Natural killer cell (primary cell): Measurements from ENCODE around the gene TBCK. TPM values are rescaled to one million over a fixed set of nuclear protein-coding genes. Genes with fewer than 3 reads are reported as not detected.

Experiments
- ATAC-seq, 3 donors: fragments of 150-1000 bp in 2 of 3; fragments of 200-7000 bp in 1 of 3; cut with Tn5 transposase; 1 replicate in 1 of 3; 2 replicates in 2 of 3; pipeline ENCODE4 v1.10.0; 2021; ENCODE audit warnings: mild to moderate bottlenecking in 2 of 3, moderate library complexity in 2 of 3
- DNase-seq, 2 donors: peaks; one replicate each; pipeline versions ENCODE4 v3.0.0 to v3.0.0-alpha.2; 2013 to 2021; ENCODE audit warnings: mixed read lengths in 1 of 2
- H3K27ac ChIP-seq: one replicate; pipeline ENCODE4 v1.5.1; 2013; ENCODE audit warnings: mild to moderate bottlenecking, low read length
- H3K27me3 ChIP-seq: one replicate; pipeline ENCODE4 v1.6.1; 2013; ENCODE audit warnings: low read length; ENCODE audit not compliant: control insufficient read depth, insufficient read depth
- H3K36me3 ChIP-seq: one replicate; pipeline ENCODE4 v1.6.1; 2013; ENCODE audit warnings: low read length; ENCODE audit not compliant: control insufficient read depth, insufficient read depth
- H3K4me1 ChIP-seq: one replicate; pipeline ENCODE4 v1.6.1; 2013; ENCODE audit warnings: low read length; ENCODE audit not compliant: control insufficient read depth, insufficient read depth
- H3K4me3 ChIP-seq: one replicate; pipeline ENCODE4 v1.5.1; 2013; ENCODE audit warnings: low read length
- H3K9me3 ChIP-seq: one replicate; pipeline ENCODE4 v1.6.1; 2013; ENCODE audit warnings: low read length; ENCODE audit not compliant: control insufficient read depth, insufficient read depth
- H3K27ac Mint-ChIP-seq, 2 donors: one replicate each; pipeline ENCODE4 v1.8.0; 2022; ENCODE audit warnings: mild to moderate bottlenecking in 2 of 2, mixed read lengths in 2 of 2, moderate library complexity in 1 of 2
- H3K27me3 Mint-ChIP-seq, 2 donors: one replicate each; pipeline ENCODE4 v1.8.0; 2022; ENCODE audit warnings: low read depth in 2 of 2, mixed read lengths in 2 of 2
- H3K36me3 Mint-ChIP-seq: one replicate; pipeline ENCODE4 v1.8.0; 2022; ENCODE audit warnings: mixed read lengths
- H3K4me1 Mint-ChIP-seq, 2 donors: one replicate each; pipeline ENCODE4 v1.8.0; 2022; ENCODE audit warnings: mixed read lengths in 2 of 2
- H3K4me3 Mint-ChIP-seq: one replicate; pipeline ENCODE4 v1.8.0; 2022; ENCODE audit warnings: mild to moderate bottlenecking, moderate library complexity, mixed read lengths
- H3K9me3 Mint-ChIP-seq, 2 donors: one replicate each; pipeline ENCODE4 v1.8.0; 2022; ENCODE audit warnings: mixed read lengths in 2 of 2
- WGBS: methylation state at CpG from one replicate; pipeline ENCODE4 v1.1.7; 2013; ENCODE audit warnings: missing lambda C conversion rate; ENCODE audit not compliant: insufficient coverage; 5-methylcytosine and 5-hydroxymethylcytosine counted together
- intact Hi-C: fragments of 100-400 bp; cut with micrococcal nuclease; formaldehyde crosslinking; loops from one replicate; pipeline ENCODE4 v1.14.2; 2022
- total RNA-seq, 4 donors: library from RNA; stranded (reverse); fragments of 120-200 nt in 1 of 4; gene quantifications; one replicate each; pipeline versions ENCODE4 v1.2.3 to v1.2.4, GENCODE V29; 2013 to 2022
- TF ChIP-seq, protein P1 (sequence below): fragments of 200-600 bp; IDR thresholded peaks from one replicate; pipeline ENCODE4 v1.8.0; 2022; ENCODE audit warnings: antibody characterized with exemption

The TBCK gene
- total RNA-seq, 3 donors from 2014 or later (not counting 1 experiment from before 2014, with no cell fraction given) = 49.5 to 78.5 (median 54.2) TPM

GRCh38 chr4:106264331-106264728 is 51.7 kb downstream of the TBCK start:
- H3K27me3 Mint-ChIP-seq = no peaks in the 10 kb centered on the region
- H3K4me1 Mint-ChIP-seq = peaks cover 5 to 8% of the 10 kb centered on the region in 2 donors
- 94% methylated on average over 3 of the region's 4 CpGs for WGBS
- Histone ChIP-seq H3K9me3 (no peaks in the 10 kb centered on the region), H3K4me1 (no peaks in the 10 kb centered on the region), H3K27me3 (no peaks in the 10 kb centered on the region), H3K4me3 (no peak overlapping the region), H3K27ac (no peak overlapping the region), H3K36me3 (no peaks in the 10 kb centered on the region)
- H3K9me3 Mint-ChIP-seq = no peaks in the 10 kb centered on the region
- H3K36me3 Mint-ChIP-seq = no peaks in the 10 kb centered on the region
- no peak for ATAC-seq
- H3K27ac Mint-ChIP-seq = no peak overlapping the region
- intact Hi-C loops = no loop called here
- TF ChIP-seq, protein P1, sequence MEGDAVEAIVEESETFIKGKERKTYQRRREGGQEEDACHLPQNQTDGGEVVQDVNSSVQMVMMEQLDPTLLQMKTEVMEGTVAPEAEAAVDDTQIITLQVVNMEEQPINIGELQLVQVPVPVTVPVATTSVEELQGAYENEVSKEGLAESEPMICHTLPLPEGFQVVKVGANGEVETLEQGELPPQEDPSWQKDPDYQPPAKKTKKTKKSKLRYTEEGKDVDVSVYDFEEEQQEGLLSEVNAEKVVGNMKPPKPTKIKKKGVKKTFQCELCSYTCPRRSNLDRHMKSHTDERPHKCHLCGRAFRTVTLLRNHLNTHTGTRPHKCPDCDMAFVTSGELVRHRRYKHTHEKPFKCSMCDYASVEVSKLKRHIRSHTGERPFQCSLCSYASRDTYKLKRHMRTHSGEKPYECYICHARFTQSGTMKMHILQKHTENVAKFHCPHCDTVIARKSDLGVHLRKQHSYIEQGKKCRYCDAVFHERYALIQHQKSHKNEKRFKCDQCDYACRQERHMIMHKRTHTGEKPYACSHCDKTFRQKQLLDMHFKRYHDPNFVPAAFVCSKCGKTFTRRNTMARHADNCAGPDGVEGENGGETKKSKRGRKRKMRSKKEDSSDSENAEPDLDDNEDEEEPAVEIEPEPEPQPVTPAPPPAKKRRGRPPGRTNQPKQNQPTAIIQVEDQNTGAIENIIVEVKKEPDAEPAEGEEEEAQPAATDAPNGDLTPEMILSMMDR = no peak
- no peak overlapping the region for H3K4me3 Mint-ChIP-seq
- no peak for DNase-seq

- Histone ChIP-seq H3K4me1 (no peaks in the 10 kb centered on the region), H3K36me3 (no peaks in the 10 kb centered on the region), H3K27me3 (no peaks in the 10 kb centered on the region), H3K9me3 (no peaks in the 10 kb centered on the region), H3K27ac (no peak overlapping the region), H3K4me3 (no peak overlapping the region)
- Mint-ChIP-seq H3K27ac (no peak overlapping the region), H3K4me1 (peaks cover 4 to 5% of the 10 kb centered on the region in 2 donors), H3K27me3 (no peaks in the 10 kb centered on the region), H3K9me3 (no peaks in the 10 kb centered on the region), H3K4me3 (no peak overlapping the region), H3K36me3 (no peaks in the 10 kb centered on the region)
- ATAC-seq (no peak), DNase-seq (no peak)
- intact Hi-C loops = no loop called here
- TF ChIP-seq, protein P1 = no peak
- WGBS = 100% methylated on average over 1 of the region's 2 CpGs
Measured at GRCh38 chr4:106263594-106264330, 52.2 kb downstream of the TBCK start.

DNA sequence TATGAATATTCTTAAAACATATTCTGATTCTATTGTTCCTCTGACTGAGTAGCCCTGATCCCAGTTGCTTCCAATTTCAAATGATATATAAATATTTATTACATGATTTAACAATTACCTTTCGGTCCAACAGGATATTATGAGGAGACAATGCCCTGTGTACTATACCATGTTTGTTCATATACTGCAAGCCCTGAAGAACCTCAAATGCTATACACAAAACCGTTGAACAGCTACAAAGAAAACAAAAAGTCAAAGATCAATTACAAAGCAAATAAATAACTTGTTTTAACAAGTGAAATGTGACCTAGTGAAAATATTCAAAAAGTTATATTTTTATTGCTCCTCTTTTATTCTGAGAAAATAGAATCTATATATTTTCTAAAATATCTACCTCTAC is 54.0 kb downstream of the TBCK start:
- WGBS = 100% methylated on average over 1 of the region's 2 CpGs
- Histone ChIP-seq H3K4me1 (no peaks in the 10 kb centered on the region), H3K27ac (no peak overlapping the region), H3K36me3 (peaks cover 3% of the 10 kb centered on the region), H3K4me3 (no peak overlapping the region), H3K27me3 (no peaks in the 10 kb centered on the region), H3K9me3 (no peaks in the 10 kb centered on the region)
- Mint-ChIP-seq H3K27ac (no peak overlapping the region), H3K4me1 (no peaks in the 10 kb centered on the region), H3K36me3 (no peaks in the 10 kb centered on the region), H3K9me3 (no peaks in the 10 kb centered on the region), H3K27me3 (no peaks in the 10 kb centered on the region), H3K4me3 (no peak overlapping the region)
- intact Hi-C loops = no loop called here
- ATAC-seq = no peak
- no peak for DNase-seq
- TF ChIP-seq, protein P1 = no peak
